H1 (cell line): ENCODE data around the gene PLXNB1. TPM values are rescaled to one million over a fixed set of nuclear protein-coding genes. Genes with fewer than 3 reads are reported as not detected.
"Not testable (repeated sequence)": the region's sequence is repeated elsewhere in the genome, so short reads cannot be mapped to it uniquely, and the experiment has no call there.

Source experiments
- CTCF ChIA-PET: fragments of 300-600 bp; sonication (Branson Sonifier 250); formaldehyde crosslinking; loops from one replicate; lab custom pipeline; 2021; ENCODE audit not compliant: partially characterized antibody; lab: Charles Lee
- POLR2A ChIA-PET: fragments of 300-600 bp; sonication (Branson Sonifier 250); formaldehyde crosslinking; loops from one replicate; lab custom pipeline; 2021; ENCODE audit warnings: inconsistent platforms; ENCODE audit not compliant: partially characterized antibody; lab: Charles Lee
- DNase-seq, 2 experiments: peaks; one replicate each; pipeline versions ENCODE4 v3.0.0 to v3.0.0-alpha.2; 2010 to 2022; ENCODE audit warnings: low spot score in 2 of 2, low read depth in 1 of 2, mixed read lengths in 1 of 2
- FAIRE-seq: peaks from 2 replicates; lab custom pipeline; 2011; peaks lifted over from hg19 to GRCh38; lab: Jason Lieb, UNC
- H2AFZ ChIP-seq: 2 replicates; pipeline ENCODE4 v1.8.1; 2012; ENCODE audit warnings: low read length, inconsistent platforms
- H2AK5ac ChIP-seq: 2 replicates; pipeline ENCODE4 v1.6.1; 2013; ENCODE audit warnings: low read depth, low read length
- H2BK120ac ChIP-seq: replicated peaks from 2 replicates; pipeline ENCODE3; 2013; ENCODE audit warnings: low read depth, low read length, inconsistent platforms
- H2BK12ac ChIP-seq: 2 replicates; pipeline ENCODE4 v1.6.1; 2013; ENCODE audit warnings: low read depth, low read length
- H2BK15ac ChIP-seq: 2 replicates; pipeline ENCODE4 v1.6.1; 2013; ENCODE audit warnings: low read length
- H2BK20ac ChIP-seq: 2 replicates; pipeline ENCODE4 v1.6.1; 2013; ENCODE audit warnings: low read length
- H2BK5ac ChIP-seq: 2 replicates; pipeline ENCODE4 v1.6.1; 2013; ENCODE audit warnings: low read depth, low read length
- H3K14ac ChIP-seq: 2 replicates; pipeline ENCODE4 v1.6.1; 2013; ENCODE audit warnings: inconsistent platforms; ENCODE audit not compliant: insufficient read length
- H3K18ac ChIP-seq: 2 replicates; pipeline ENCODE4 v1.6.1; 2013; ENCODE audit warnings: low read length; ENCODE audit errors: extremely low read depth
- H3K23ac ChIP-seq: 2 replicates; pipeline ENCODE4 v1.6.1; 2013; ENCODE audit warnings: inconsistent platforms; ENCODE audit not compliant: insufficient read length
- H3K23me2 ChIP-seq: 2 replicates; pipeline ENCODE4 v1.6.1; 2013; ENCODE audit warnings: low read depth, low read length
- H3K27ac ChIP-seq: 2 replicates; pipeline ENCODE4 v1.6.1; 2011; ENCODE audit warnings: low read depth, low read length, inconsistent platforms
- H3K27me3 ChIP-seq, 4 experiments: replicated peaks in 1 of 4; 1 replicate in 1 of 4; 2 replicates in 3 of 4; pipeline versions ENCODE4 v1.6.1 to v1.8.1; 2011 to 2013; ENCODE audit warnings: low read length in 3 of 4, mild to moderate bottlenecking in 3 of 4, inconsistent platforms in 2 of 4, mixed read lengths in 2 of 4, moderate library complexity in 1 of 4; ENCODE audit not compliant: control insufficient read depth in 3 of 4, insufficient read depth in 3 of 4; ENCODE audit errors: extremely low read depth in 1 of 4
- H3K36me3 ChIP-seq, 4 experiments: 2 replicates each; pipeline versions ENCODE4 v1.6.1 to v1.8.1; 2011 to 2013; ENCODE audit warnings: mild to moderate bottlenecking in 4 of 4, low read length in 3 of 4, moderate library complexity in 2 of 4, control low read depth in 1 of 4, inconsistent platforms in 1 of 4; ENCODE audit not compliant: insufficient read depth in 4 of 4, control insufficient read depth in 2 of 4
- H3K4ac ChIP-seq: replicated peaks from 2 replicates; pipeline ENCODE3; 2013; ENCODE audit warnings: low read length, low read depth, mixed read lengths, inconsistent platforms; ENCODE audit not compliant: insufficient read length
- H3K4me1 ChIP-seq, 4 experiments: replicated peaks in 1 of 4; 1 replicate in 1 of 4; 2 replicates in 3 of 4; pipeline versions ENCODE4 v1.6.1 to v1.8.1; 2011 to 2013; ENCODE audit warnings: low read length in 3 of 4, inconsistent platforms in 2 of 4, mixed read lengths in 1 of 4; ENCODE audit not compliant: insufficient read depth in 4 of 4, control insufficient read depth in 3 of 4
- H3K4me2 ChIP-seq, 2 experiments: 2 replicates each; pipeline versions ENCODE4 v1.6.1 to v1.8.1; 2011 to 2013; ENCODE audit warnings: low read depth in 2 of 2, low read length in 2 of 2, control low read depth in 1 of 2, inconsistent platforms in 1 of 2, mild to moderate bottlenecking in 1 of 2; ENCODE audit not compliant: insufficient read depth in 1 of 2
- H3K4me3 ChIP-seq, 4 experiments: fragments of 200-600, 300-600 bp in 1 of 4; sonication (generic), shearing (Covaris generic), sonication (Bioruptor Twin) in 1 of 4; 2 replicates each; pipeline versions ENCODE4 v1.5.1 to v1.8.1; 2011 to 2016; ENCODE audit warnings: low read length in 4 of 4, low read depth in 3 of 4, control low read depth in 2 of 4, inconsistent platforms in 2 of 4, mild to moderate bottlenecking in 2 of 4, mixed read lengths in 1 of 4, moderate library complexity in 1 of 4; ENCODE audit not compliant: insufficient read depth in 2 of 4; ENCODE audit errors: extremely low read depth in 1 of 4
- H3K56ac ChIP-seq: replicated peaks from 2 replicates; pipeline ENCODE3; 2013; ENCODE audit warnings: low read depth, mild to moderate bottlenecking, mixed read lengths, low read length, inconsistent platforms; ENCODE audit not compliant: insufficient read length
- H3K79me1 ChIP-seq: 2 replicates; pipeline ENCODE4 v1.6.1; 2013; ENCODE audit warnings: low read depth, low read length, control low read depth
- H3K79me2 ChIP-seq, 2 experiments: 2 replicates each; pipeline versions ENCODE4 v1.6.1 to v1.8.1; 2012 to 2013; ENCODE audit warnings: low read length in 2 of 2, mild to moderate bottlenecking in 2 of 2, inconsistent platforms in 1 of 2; ENCODE audit not compliant: insufficient read depth in 2 of 2, control insufficient read depth in 1 of 2
- H3K9ac ChIP-seq, 4 experiments: replicated peaks in 1 of 4; 1 replicate in 1 of 4; 2 replicates in 3 of 4; pipeline versions ENCODE4 v1.6.1 to v1.8.1; 2011 to 2013; ENCODE audit warnings: low read depth in 3 of 4, low read length in 3 of 4, control low read depth in 2 of 4, mild to moderate bottlenecking in 2 of 4, moderate library complexity in 2 of 4, inconsistent platforms in 1 of 4; ENCODE audit errors: extremely low read depth in 1 of 4
- H3K9me3 ChIP-seq, 2 experiments: 2 replicates each; pipeline versions ENCODE4 v1.6.1 to v1.8.1; 2012 to 2013; ENCODE audit warnings: mild to moderate bottlenecking in 2 of 2, moderate library complexity in 2 of 2, control low read depth in 1 of 2, inconsistent platforms in 1 of 2, low read depth in 1 of 2, low read length in 1 of 2, mixed read lengths in 1 of 2; ENCODE audit not compliant: insufficient read depth in 2 of 2
- H4K20me1 ChIP-seq, 2 experiments: replicated peaks in 1 of 2; 2 replicates each; pipeline versions ENCODE3 to v1.8.1; 2011 to 2013; ENCODE audit warnings: inconsistent platforms in 2 of 2, low read length in 2 of 2, mild to moderate bottlenecking in 1 of 2; ENCODE audit not compliant: insufficient read depth in 2 of 2, control insufficient read depth in 1 of 2
- H4K5ac ChIP-seq: 2 replicates; pipeline ENCODE4 v1.6.1; 2013; ENCODE audit warnings: low read length, low read depth, mixed read lengths, inconsistent platforms; ENCODE audit not compliant: insufficient read length
- H4K8ac ChIP-seq: 2 replicates; pipeline ENCODE4 v1.8.0; 2013; ENCODE audit warnings: mild to moderate bottlenecking, moderate library complexity, low read length, inconsistent platforms; ENCODE audit not compliant: insufficient read depth; ENCODE audit errors: extremely low read depth
- H4K91ac ChIP-seq: replicated peaks from 2 replicates; pipeline ENCODE3; 2013; ENCODE audit warnings: low read length, mixed read lengths, inconsistent platforms; ENCODE audit not compliant: insufficient read length
- ATF2 ChIP-seq: IDR thresholded peaks from 2 replicates; pipeline ENCODE4 v1.6.1; 2012; ENCODE audit warnings: low read length, inconsistent platforms
- BACH1 ChIP-seq: IDR thresholded peaks from 2 replicates; pipeline ENCODE4 v1.6.1; 2012; ENCODE audit warnings: low read length, improper control_type of control experiment
- BRCA1 ChIP-seq: IDR thresholded peaks from 2 replicates; pipeline ENCODE4 v1.6.1; 2012; ENCODE audit warnings: low read depth, low read length, improper control_type of control experiment
- EZH2 ChIP-seq: fragments of 200-600 bp; sonication (generic); IDR thresholded peaks from 2 replicates; pipeline ENCODE4 v1.7.1; 2012; ENCODE audit warnings: low read depth, mild to moderate bottlenecking, moderate library complexity, low read length, inconsistent platforms; ENCODE audit not compliant: severe bottlenecking
- SIRT6 ChIP-seq: IDR thresholded peaks from one replicate; pipeline ENCODE4 v1.7.1; 2012; ENCODE audit warnings: low read length, inconsistent platforms
- TAF7 ChIP-seq: optimal IDR thresholded peaks from 2 replicates; pipeline ENCODE3; 2011; ENCODE audit warnings: low read depth, mild to moderate bottlenecking, inconsistent platforms, low read length, moderate library complexity, borderline replicate concordance
- WGBS, 2 experiments: shearing (Covaris generic) in 1 of 2; methylation state at CpG; one replicate each; pipeline versions ENCODE4 v1.1.6 to v1.1.7; 2013 to 2015; ENCODE audit warnings: low lambda C conversion rate in 2 of 2, mixed read lengths in 2 of 2, inconsistent platforms in 1 of 2, low coverage in 1 of 2, missing lambda C conversion rate in 1 of 2; ENCODE audit not compliant: insufficient replicate concordance in 2 of 2, insufficient coverage in 1 of 2, insufficient read length in 1 of 2; ENCODE audit errors: extremely low coverage in 1 of 2, missing lambda C conversion rate in 1 of 2; 5-methylcytosine and 5-hydroxymethylcytosine counted together
- polyA plus RNA-seq, 7 experiments: library from polyadenylated mRNA; depleted of rRNA in 3 of 7; stranded (reverse) in 5 of 7; unstranded in 2 of 7; fragments of >200 nt in 5 of 7; fragments of 200-250 nt in 2 of 7; gene quantifications; 1 replicate in 5 of 7; 2 replicates in 1 of 7; 4 replicates in 1 of 7; pipeline versions ENCODE4 v1.2.1 to v1.2.3, GENCODE V29; 2011 to 2013; ENCODE audit warnings: missing spikeins in 2 of 7, mixed read lengths in 2 of 7
- total RNA-seq: library from RNA; stranded (reverse); fragmentation: NEBNext Ultra II Directional; extraction: Animal tissue kit (Norgen Biotek cat#: 25700); gene quantifications from 2 replicates; pipeline ENCODE4 v1.2.1, GENCODE V29; 2021

Gene PLXNB1
- total and polyA plus RNA-seq, 2 of the 8 experiments (the other 6 are each of a cell fraction or from before 2014, with no cell fraction given) = 109 to 114 TPM

GRCh38 chr3:48402281-48402732 is 27.6 kb downstream of the PLXNB1 start (continued):
- TF ChIP-seq ATF2 (no peak), BACH1 (no peak), BRCA1 (no peak), TAF7 (no peak), SIRT6 (no peak), EZH2 (no peak)

GRCh38 chr3:48401434-48401901 is 28.4 kb downstream of the PLXNB1 start:
- H2BK12ac ChIP-seq, H3K18ac ChIP-seq, DNase-seq, H3K9ac ChIP-seq, H2BK120ac ChIP-seq, H4K8ac ChIP-seq, H3K9me3 ChIP-seq, H3K23ac ChIP-seq, H2BK20ac ChIP-seq, H3K27me3 ChIP-seq, H3K14ac ChIP-seq, H3K56ac ChIP-seq, H3K4me2 ChIP-seq, FAIRE-seq, H2AFZ ChIP-seq, H4K91ac ChIP-seq, H4K5ac ChIP-seq, H3K4me1 ChIP-seq, H3K79me1 ChIP-seq, H2BK5ac ChIP-seq, H3K79me2 ChIP-seq, H3K23me2 ChIP-seq, H3K4ac ChIP-seq, H2AK5ac ChIP-seq, H3K27ac ChIP-seq, H2BK15ac ChIP-seq, H3K4me3 ChIP-seq: not testable (repeated sequence)
- ChIA-PET POLR2A (interaction anchor here (0.7 to 20.2 kb wide), 21 partner anchors 10 to 223 kb away, joined by 3 to 650 read pairs (median 4); partner anchors contain the start of genes CCDC51, FBXW12, PFKFB4 and PLXNB1), CTCF (interaction anchor here (0.8 to 9.2 kb wide), 37 partner anchors 7 to 210 kb away, joined by 3 to 220 read pairs (median 7); partner anchors contain the start of genes ATRIP, CCDC51, PLXNB1 and TMA7)
- Histone ChIP-seq H3K36me3 (peaks cover 10 to 33% (median 27%) of the 10 kb centered on the region in 4 experiments; a peak in 7 of 8 replicates), H4K20me1 (peaks cover 5 to 12% of the 10 kb centered on the region in 2 experiments)
- WGBS, 2 experiments = 97% methylated on average over 12 of the region's 12 CpGs; no CpG with 5 or more reads in 1 of the 2 experiments
